A549 (cell line): ENCODE measurements around the gene RABL6. TPM values are rescaled to one million over a fixed set of nuclear protein-coding genes. Genes with fewer than 3 reads are reported as not detected.
"Not testable (repeated sequence)": the region's sequence is repeated elsewhere in the genome, so short reads cannot be mapped to it uniquely, and the experiment has no call there.

Experiments
- ATAC-seq, 2 experiments: fragments of 200-7000 bp in 1 of 2; fragments of >200 bp in 1 of 2; cut with Nextera tagmentation in 1 of 2; cut with Tn5 transposase in 1 of 2; 3 replicates each; pipeline versions ENCODE4 v1.8.0 to v1.9.1; 2018 to 2020; ENCODE audit warnings: mild to moderate bottlenecking in 1 of 2, moderate library complexity in 1 of 2
- CTCF ChIA-PET: fragments of 300-600 bp; sonication (Branson Sonifier 250); formaldehyde crosslinking; extraction: SDS; loops from one replicate; lab custom pipeline; 2021; ENCODE audit warnings: antibody characterized with exemption, inconsistent platforms; lab: Yijun Ruan, JAX
- POLR2A ChIA-PET: fragments of 350-600 bp; formaldehyde crosslinking; extraction: SDS; loops from one replicate; lab custom pipeline; 2021; ENCODE audit warnings: antibody characterized with exemption, inconsistent platforms; lab: Yijun Ruan, JAX
- DNase-seq, 2 experiments: peaks; one replicate each; pipeline versions ENCODE4 v3.0.0 to v3.0.0-alpha.2; 2011 to 2016; ENCODE audit warnings: low read depth in 1 of 2, low spot score in 1 of 2
- FAIRE-seq: peaks from 2 replicates; lab custom pipeline; 2011; peaks lifted over from hg19 to GRCh38; lab: Jason Lieb, UNC
- H3K27ac ChIP-seq, 2 experiments: fragments of >200 bp; sonication (Bioruptor Twin); formaldehyde crosslinking; 3 replicates each; pipeline ENCODE4 v1.5.1; 2016 to 2017
- H3K4me1 ChIP-seq: fragments of >200 bp; sonication (Bioruptor Twin); formaldehyde crosslinking; 3 replicates; pipeline ENCODE4 v1.6.1; 2016
- H3K4me2 ChIP-seq: fragments of >200 bp; sonication (Bioruptor Twin); formaldehyde crosslinking; 3 replicates; pipeline ENCODE4 v1.6.1; 2016
- H3K4me3 ChIP-seq: fragments of >200 bp; sonication (Bioruptor Twin); formaldehyde crosslinking; 3 replicates; pipeline ENCODE4 v1.5.1; 2016
- H3K9me3 ChIP-seq: fragments of >200 bp; sonication (Bioruptor Twin); formaldehyde crosslinking; 3 replicates; pipeline ENCODE4 v1.6.1; 2016
- JUN ChIP-seq, 2 experiments: fragments of >200 bp; sonication (Bioruptor Twin); formaldehyde crosslinking; IDR thresholded peaks; 2 replicates in 1 of 2; 3 replicates in 1 of 2; pipeline ENCODE4 v1.6.1; 2016 to 2017
- MAZ ChIP-seq: fragments of 150-350 bp; IDR thresholded peaks from 2 replicates; pipeline ENCODE4 v1.6.1; 2014; ENCODE audit warnings: antibody characterized with exemption, low read depth, low read length, borderline replicate concordance
- POLR2AphosphoS2 ChIP-seq: conservative IDR thresholded peaks from 2 replicates; pipeline ENCODE4 v1.6.1; 2012; ENCODE audit warnings: low read length, improper control_type of control experiment, inconsistent platforms
- RAD21 ChIP-seq, 2 experiments: fragments of >200 bp in 1 of 2; sonication (Bioruptor Twin) in 1 of 2; formaldehyde crosslinking in 1 of 2; IDR thresholded peaks in 1 of 2; conservative IDR thresholded peaks in 1 of 2; 2 replicates in 1 of 2; 3 replicates in 1 of 2; pipeline ENCODE4 v1.6.1; 2012 to 2018; ENCODE audit warnings: inconsistent platforms in 1 of 2
- RNF2 ChIP-seq: fragments of 200-600 bp; sonication (generic); IDR thresholded peaks from 2 replicates; pipeline ENCODE4 v1.6.1; 2016; ENCODE audit warnings: low read depth, mild to moderate bottlenecking, antibody characterized with exemption, moderate library complexity, borderline replicate concordance
- TFCP2L1 ChIP-seq: fragments of 250-450 bp; sonication (Bioruptor Pico); IDR thresholded peaks from 2 replicates; pipeline ENCODE4 v1.5.0; 2021; ENCODE audit warnings: mild to moderate bottlenecking
- ZC3H11A ChIP-seq: fragments of 450-650 bp; IDR thresholded peaks from 2 replicates; pipeline ENCODE4 v1.6.1; 2014; ENCODE audit warnings: antibody characterized with exemption, mild to moderate bottlenecking
- ZSCAN20 ChIP-seq: fragments of 250-450 bp; sonication (Bioruptor Pico); IDR thresholded peaks from 2 replicates; pipeline ENCODE4 v1.8.0; 2022; ENCODE audit warnings: mild to moderate bottlenecking, moderate library complexity
- WGBS: methylation state at CpG from one replicate; pipeline ENCODE4 v1.1.6; 2017; ENCODE audit errors: missing lambda C conversion rate; 5-methylcytosine and 5-hydroxymethylcytosine counted together
- polyA plus RNA-seq, 4 experiments: library from polyadenylated mRNA; depleted of rRNA in 3 of 4; stranded (reverse); fragments of >200 nt; fragmentation: RNase III in 1 of 4; extraction: RNeasy Plus Mini Kit Qiagen cat#74134 plus additional on column Dnase treatment in 1 of 4; gene quantifications; 2 replicates in 3 of 4; 3 replicates in 1 of 4; pipeline ENCODE4 v1.2.3, GENCODE V29; 2011 to 2017
- TF ChIP-seq, protein P1 (sequence below): IDR thresholded peaks from 2 replicates; pipeline ENCODE4 v1.6.1; 2012
- TF ChIP-seq, protein P2 (sequence below): fragments of >200 bp; sonication (Bioruptor Twin); formaldehyde crosslinking; IDR thresholded peaks from 3 replicates; pipeline ENCODE4 v1.5.1; 2016
- TF ChIP-seq, protein P3 (sequence below): IDR thresholded peaks from 2 replicates; pipeline ENCODE4 v1.6.1; 2012; ENCODE audit warnings: low read depth, borderline replicate concordance
- TF ChIP-seq, protein P4 (sequence below): IDR thresholded peaks from 2 replicates; pipeline ENCODE4 v1.6.1; 2012

Gene RABL6
- polyA plus RNA-seq, 2 of the 4 experiments (the other 2 are of a cell fraction) = 46.8 to 71.4 TPM

DNA sequence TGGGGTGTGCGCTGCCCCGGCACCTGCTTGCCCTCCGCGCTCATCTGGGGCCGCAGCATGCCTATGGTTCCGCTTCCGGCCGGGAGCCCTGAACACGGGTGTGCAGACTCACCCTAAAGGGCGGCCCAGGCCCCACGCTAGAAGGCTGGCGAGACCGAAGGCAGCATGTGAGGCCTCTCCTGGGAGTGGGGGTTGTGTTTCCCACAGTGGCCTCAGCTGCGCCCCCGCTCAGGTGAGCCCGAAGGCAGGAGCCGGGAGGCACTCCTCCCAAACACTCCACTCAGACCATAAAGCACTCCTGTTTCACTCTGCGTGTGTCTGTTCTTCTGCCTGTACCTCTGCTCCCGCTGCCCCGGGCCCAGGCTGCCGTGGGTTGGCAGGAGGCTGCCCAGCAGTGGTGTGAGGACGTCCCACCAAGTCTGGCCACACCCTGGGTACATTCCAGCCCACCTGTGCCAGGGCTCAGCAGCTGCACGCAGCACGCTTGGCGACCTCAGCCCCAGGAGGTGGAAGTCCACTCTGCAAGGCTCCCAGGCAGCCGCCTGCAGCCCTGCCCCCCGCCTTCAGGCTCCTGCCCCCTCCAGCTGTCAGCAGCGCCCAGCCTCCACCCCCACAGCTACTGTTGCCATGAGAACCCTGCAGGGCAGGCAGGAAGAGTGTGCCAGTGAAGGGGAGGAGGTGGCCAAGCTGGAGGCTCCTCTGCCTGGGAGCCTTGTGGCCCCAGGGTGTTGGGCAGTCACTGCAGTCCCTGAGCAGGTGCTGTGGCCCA is 33.3 kb downstream of the RABL6 start:
- ATAC-seq (peak; percentile 41 to 46), DNase-seq (peak in 1 of 2 experiments; percentile 75), FAIRE-seq (no peak)
- peak overlapping the region; percentile 69 to 90 for H3K27ac ChIP-seq
- CTCF ChIA-PET = interaction anchor here (0.6 to 4.7 kb wide), 19 partner anchors 9 to 211 kb away, joined by 3 to 72 read pairs (median 11); partner anchors contain the start of genes MAMDC4 and RABL6
- TF ChIP-seq RNF2 (no peak), ZC3H11A (no peak), JUN (IDR thresholded peaks at IDR 0.05) (peak in 1 of 2 experiments; percentile 42; a peak in 1 of 5 replicates), ZSCAN20 (CRISPR knock-in tag) (no peak)
- TF ChIP-seq, protein P1, sequence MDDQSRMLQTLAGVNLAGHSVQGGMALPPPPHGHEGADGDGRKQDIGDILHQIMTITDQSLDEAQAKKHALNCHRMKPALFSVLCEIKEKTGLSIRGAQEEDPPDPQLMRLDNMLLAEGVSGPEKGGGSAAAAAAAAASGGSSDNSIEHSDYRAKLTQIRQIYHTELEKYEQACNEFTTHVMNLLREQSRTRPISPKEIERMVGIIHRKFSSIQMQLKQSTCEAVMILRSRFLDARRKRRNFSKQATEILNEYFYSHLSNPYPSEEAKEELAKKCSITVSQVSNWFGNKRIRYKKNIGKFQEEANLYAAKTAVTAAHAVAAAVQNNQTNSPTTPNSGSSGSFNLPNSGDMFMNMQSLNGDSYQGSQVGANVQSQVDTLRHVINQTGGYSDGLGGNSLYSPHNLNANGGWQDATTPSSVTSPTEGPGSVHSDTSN = peak; percentile 18
- peak overlapping the region; percentile 77 for H3K4me2 ChIP-seq
- H3K4me1 ChIP-seq = peaks cover 56% of the 10 kb centered on the region
- WGBS = 67% methylated on average over 20 of the region's 28 CpGs
- POLR2A ChIA-PET = interaction anchor here (1.0 to 1.2 kb wide), 2 partner anchors 25 to 34 kb away, joined by 3 to 4 read pairs; partner anchors contain the start of gene EDF1
- H3K9me3 ChIP-seq = no peaks in the 10 kb centered on the region
- H3K4me3 ChIP-seq = peak overlapping the region; percentile 17; the same call in 1 of the 3 replicates

DNA sequence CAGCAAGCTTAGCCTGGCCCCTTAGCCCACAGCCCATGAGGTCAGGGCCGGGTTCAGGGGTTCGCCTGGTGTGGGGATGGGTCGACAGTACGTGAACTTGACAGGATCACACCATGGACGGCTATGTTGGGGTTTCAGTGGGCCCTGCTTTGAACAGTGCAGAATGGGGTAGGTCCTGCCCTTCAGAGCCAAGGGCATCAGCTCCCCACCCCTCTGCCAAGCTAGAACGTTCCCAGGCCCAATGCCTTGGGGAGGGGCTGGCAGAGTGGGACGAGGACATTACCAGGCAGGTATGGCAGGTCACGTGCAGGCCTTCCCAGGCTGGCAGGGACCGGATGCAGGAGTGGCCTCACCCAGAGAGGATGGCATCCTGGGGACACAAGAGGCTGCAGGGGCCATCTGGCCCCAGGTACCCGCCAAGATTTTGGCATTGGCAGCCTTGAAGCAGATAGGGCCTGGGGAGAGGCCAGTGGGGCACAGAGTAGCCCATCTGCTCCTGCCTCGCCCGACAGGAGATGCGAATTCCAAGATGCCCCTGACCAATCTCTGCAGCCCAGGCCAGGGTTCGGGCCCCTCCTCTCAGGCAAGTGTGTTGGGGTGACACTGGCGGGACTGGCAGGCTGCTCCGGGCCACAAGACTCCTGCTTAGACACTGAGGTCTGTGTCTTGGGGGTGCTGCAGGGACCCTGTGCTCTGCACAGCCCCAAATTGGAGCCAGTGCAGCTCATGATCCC is 34.1 kb downstream of the RABL6 start:
- peak; percentile 1 to 13; a peak in 5 of 6 replicates for ATAC-seq
- Histone ChIP-seq H3K27ac (peak overlapping the region; percentile 69 to 90), H3K4me2 (peak overlapping the region; percentile 77), H3K4me3 (peak overlapping the region; percentile 45; the same call in 2 of the 3 replicates), H3K4me1 (peaks cover 56% of the 10 kb centered on the region)
- peak; percentile 13 for FAIRE-seq
- TF ChIP-seq, protein P1 = peak; percentile 17; the same call in 1 of the 2 replicates
- TF ChIP-seq JUN (IDR thresholded peaks at IDR 0.05) (0 out of 5 replicates have a peak, but pooled peaks of 1 of the 2 experiments have one; percentile 5), POLR2AphosphoS2 (0 out of 2 replicates have a peak, but pooled peaks have one; percentile 72)
- H3K9me3 ChIP-seq, DNase-seq: not testable (repeated sequence)
- whole genome bisulfite sequencing = 31% methylated on average over 13 of the region's 16 CpGs
- POLR2A ChIA-PET = interaction anchor here (0.6 to 1.2 kb wide), 4 partner anchors 24 to 157 kb away, joined by 3 to 4 read pairs (median 3); partner anchors contain the start of gene EDF1
- CTCF ChIA-PET = interaction anchor here (0.6 to 4.7 kb wide), 33 partner anchors 10 to 211 kb away, joined by 3 to 72 read pairs (median 6); partner anchors contain the start of genes CLIC3, FBXW5, MAMDC4 and RABL6

DNA sequence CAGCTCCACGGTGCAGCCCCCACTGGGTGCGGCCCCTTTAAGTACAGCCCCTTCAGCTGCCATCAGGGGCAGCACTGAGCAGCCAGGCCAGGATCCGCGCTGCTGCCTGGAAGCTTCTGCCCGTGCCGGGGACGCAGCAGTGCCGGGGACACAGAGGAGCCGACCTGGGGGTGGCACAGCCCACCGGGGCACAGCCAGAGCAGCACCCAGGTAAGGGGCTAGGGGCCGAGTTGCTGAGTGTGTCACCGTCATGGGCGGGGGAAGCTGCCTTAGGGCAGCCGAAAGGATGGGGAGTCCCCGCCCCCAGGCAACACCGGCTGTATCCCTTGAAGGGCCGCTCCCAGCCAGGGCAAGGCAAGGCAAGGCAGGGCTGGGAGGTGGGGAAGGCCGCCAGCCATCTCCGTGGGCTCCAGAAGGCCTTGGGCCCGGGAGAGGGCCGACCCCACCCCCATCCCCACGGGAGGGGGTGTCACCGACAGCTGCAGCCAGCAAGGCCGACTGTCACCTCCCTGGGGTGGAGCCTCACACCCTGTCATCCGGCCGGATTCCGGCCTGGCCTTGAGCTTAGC is 34.7 kb downstream of the RABL6 start, which contains the start of gene AJM1:
Gene AJM1 (plus strand): TSS at position 99 of the 569 bp plus-strand sequence. CDS start 1,937 bp downstream, outside the sequence.
- CTCF ChIA-PET = interaction anchor here (0.7 to 4.7 kb wide), 35 partner anchors 9 to 210 kb away, joined by 3 to 72 read pairs (median 6); partner anchors contain the start of genes CLIC3, FBXW5, MAMDC4 and PAXX
- Histone ChIP-seq H3K4me2 (peak within 1 kb of the TSS; percentile 77), H3K27ac (peak within 1 kb of the TSS; percentile 69 to 90), H3K4me1 (peaks cover 56% of the 10 kb centered on the region), H3K4me3 (peak within 1 kb of the TSS; percentile 45)
- peak; percentile 63; the same call in 1 of the 2 replicates for TF ChIP-seq MAZ
- TF ChIP-seq, protein P2, sequence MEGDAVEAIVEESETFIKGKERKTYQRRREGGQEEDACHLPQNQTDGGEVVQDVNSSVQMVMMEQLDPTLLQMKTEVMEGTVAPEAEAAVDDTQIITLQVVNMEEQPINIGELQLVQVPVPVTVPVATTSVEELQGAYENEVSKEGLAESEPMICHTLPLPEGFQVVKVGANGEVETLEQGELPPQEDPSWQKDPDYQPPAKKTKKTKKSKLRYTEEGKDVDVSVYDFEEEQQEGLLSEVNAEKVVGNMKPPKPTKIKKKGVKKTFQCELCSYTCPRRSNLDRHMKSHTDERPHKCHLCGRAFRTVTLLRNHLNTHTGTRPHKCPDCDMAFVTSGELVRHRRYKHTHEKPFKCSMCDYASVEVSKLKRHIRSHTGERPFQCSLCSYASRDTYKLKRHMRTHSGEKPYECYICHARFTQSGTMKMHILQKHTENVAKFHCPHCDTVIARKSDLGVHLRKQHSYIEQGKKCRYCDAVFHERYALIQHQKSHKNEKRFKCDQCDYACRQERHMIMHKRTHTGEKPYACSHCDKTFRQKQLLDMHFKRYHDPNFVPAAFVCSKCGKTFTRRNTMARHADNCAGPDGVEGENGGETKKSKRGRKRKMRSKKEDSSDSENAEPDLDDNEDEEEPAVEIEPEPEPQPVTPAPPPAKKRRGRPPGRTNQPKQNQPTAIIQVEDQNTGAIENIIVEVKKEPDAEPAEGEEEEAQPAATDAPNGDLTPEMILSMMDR = peak; percentile 72
- 0 out of 2 replicates have a peak, but pooled peaks have one; percentile 5 for TF ChIP-seq TFCP2L1 (CRISPR knock-in tag)
- TF ChIP-seq RAD21 (conservative IDR thresholded peaks at IDR 0.05 in 1 of 2, IDR thresholded peaks at IDR 0.05 in 1 of 2) = peak; percentile 37 to 39; a peak in 2 of 5 replicates
- TF ChIP-seq, protein P3, sequence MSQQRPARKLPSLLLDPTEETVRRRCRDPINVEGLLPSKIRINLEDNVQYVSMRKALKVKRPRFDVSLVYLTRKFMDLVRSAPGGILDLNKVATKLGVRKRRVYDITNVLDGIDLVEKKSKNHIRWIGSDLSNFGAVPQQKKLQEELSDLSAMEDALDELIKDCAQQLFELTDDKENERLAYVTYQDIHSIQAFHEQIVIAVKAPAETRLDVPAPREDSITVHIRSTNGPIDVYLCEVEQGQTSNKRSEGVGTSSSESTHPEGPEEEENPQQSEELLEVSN = peak; percentile 27; the same call in 1 of the 2 replicates
- peak in 1 of 2 experiments; percentile 39; a peak in 1 of 5 replicates for TF ChIP-seq JUN (IDR thresholded peaks at IDR 0.05)
- TF ChIP-seq, protein P1 = peak; percentile 79
- TF ChIP-seq, protein P4, sequence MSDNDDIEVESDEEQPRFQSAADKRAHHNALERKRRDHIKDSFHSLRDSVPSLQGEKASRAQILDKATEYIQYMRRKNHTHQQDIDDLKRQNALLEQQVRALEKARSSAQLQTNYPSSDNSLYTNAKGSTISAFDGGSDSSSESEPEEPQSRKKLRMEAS = peak; percentile 78
- peak; percentile 61 to 83 for ATAC-seq
- FAIRE-seq, H3K9me3 ChIP-seq: not testable (repeated sequence)
- peak; percentile 62 to 86 for DNase-seq
- POLR2A ChIA-PET = interaction anchor here (0.6 to 1.2 kb wide), 4 partner anchors 24 to 156 kb away, joined by 3 to 4 read pairs (median 3); partner anchors contain the start of gene EDF1
- 0% methylated on average over 3 of the region's 27 CpGs for WGBS

DNA sequence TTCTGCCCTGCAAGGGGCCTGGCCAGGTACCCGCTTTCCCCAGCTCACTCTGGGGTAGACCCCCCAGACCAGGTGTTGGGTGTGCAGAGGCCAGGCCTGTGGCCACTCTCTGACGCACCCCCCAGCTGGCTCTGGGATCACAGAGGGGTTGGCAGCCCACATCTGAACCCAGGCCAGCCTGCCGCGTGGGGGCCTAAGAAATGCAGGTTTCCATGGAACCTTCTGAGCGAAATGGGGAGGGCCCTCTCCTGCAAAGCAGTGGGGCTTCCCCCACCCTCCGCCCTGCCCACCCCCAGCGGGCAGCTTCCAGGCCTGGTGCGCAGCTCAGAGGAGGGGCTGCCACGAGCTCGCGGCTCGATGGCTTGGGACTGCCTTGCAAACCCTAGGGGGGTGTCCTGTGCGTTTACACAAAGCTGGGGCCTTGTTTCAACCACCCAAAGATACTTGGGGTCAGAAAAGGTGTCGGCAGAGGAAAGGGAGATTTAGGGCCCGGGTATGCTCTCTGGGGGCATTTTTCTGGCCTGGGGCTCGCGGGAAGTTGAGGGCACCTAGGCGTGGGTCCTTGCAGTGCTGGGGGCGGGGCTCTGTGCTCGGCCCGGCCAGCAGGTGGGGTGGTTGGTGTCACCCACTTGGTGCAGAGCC is 35.5 kb downstream of the RABL6 start:
- Histone ChIP-seq H3K4me1 (peaks cover 54% of the 10 kb centered on the region), H3K4me3 (peak overlapping the region; percentile 45; the same call in 2 of the 3 replicates), H3K4me2 (peak overlapping the region; percentile 77), H3K27ac (peak overlapping the region; percentile 63 to 90)
- ATAC-seq = peak in 1 of 2 experiments; percentile 3; a peak in 3 of 6 replicates
- DNase-seq, H3K9me3 ChIP-seq, POLR2A ChIA-PET, FAIRE-seq: not testable (repeated sequence)
- CTCF ChIA-PET = interaction anchor here (1.0 to 4.7 kb wide), 35 partner anchors 8 to 204 kb away, joined by 3 to 72 read pairs (median 6); partner anchors contain the start of genes CLIC3, FBXW5, MAMDC4 and PAXX
- WGBS = 15% methylated on average over 7 of the region's 21 CpGs
